GM19238 (cell line): ENCODE data around the gene GOLGA8S.
"Not testable (repeated sequence)": the region's sequence is repeated elsewhere in the genome, so short reads cannot be mapped to it uniquely, and the experiment has no call there.

Experiments
- DNase-seq: peaks from one replicate; pipeline ENCODE4 v3.0.0; 2011; ENCODE audit warnings: low spot score; ENCODE audit not compliant: insufficient read length

The GOLGA8S gene, protein sequence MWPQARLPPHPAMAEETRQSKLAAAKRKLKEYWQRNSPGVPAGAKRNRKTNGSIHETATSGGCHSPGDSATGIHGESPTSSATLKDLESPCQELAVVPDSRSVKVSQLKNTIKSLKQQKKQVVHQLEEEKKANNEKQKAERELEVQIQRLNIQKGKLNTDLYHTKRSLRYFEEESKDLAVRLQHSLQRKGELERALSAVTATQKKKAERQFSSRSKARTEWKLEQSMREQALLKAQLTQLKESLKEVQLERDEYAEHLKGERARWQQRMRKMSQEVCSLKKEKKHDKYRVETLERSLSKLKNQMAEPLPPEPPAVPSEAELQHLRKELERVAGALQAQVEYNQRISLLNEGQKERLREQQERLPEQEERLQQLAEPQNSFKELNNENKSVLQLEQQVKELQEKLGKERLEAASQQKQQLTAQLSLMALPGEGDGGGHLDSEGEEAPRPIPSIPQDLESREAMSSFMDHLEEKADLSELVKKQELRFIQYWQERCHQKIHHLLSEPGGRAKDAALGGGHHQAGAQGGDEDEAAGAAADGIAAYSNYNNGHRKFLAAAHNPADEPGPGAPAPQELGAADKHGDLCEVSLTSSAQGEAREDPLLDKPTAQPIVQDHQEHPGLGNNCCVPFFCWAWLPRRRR

DNA sequence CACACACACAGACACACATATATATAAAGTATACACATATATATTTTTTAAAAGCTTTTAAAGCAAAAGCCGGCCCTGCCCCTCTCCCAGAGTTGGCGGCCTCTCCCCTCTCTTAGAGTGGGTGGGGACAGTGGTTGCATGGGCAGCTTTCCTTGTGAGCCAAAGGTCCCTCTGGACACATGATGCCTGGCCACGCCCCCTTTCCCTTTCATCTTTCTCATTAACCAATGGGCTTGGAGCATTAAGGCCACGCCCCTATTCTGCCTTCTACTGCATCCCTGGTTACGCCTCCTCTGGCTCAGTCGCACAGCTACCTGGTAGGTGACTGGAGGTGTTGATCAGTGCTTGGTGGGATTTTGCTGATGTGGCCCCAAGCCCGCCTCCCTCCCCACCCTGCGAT lies at the start of gene GOLGA8S:
Gene GOLGA8S (plus strand): TSS at position 301 of the 400 bp plus-strand sequence. CDS start 62 bp downstream, at position 363.
- DNase-seq, result not testable (repeated sequence)

DNA sequence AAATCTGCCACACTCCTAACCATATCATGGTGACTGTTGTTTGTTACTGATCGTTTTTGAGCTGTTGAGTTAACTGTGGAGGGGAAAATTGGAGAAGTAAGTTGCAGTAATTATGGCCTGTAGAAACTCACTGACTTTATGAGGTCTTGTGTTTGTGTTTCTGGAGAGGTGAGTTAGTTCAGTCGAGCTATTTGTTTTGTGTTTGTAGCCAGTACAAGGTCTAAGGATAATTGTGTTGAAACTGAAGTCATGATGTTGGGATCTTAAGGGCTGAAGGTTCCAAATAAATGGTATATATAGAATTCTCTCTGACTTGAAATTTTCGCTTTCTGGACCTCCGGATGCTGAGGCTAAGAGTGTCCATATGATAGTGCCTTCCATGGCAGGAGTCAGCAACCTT lies 49.7 kb upstream of the GOLGA8S start:
- DNase-seq, result not testable (repeated sequence)

GRCh38 chr15:23305921-23306320 lies 48.6 kb upstream of the GOLGA8S start:
- not testable (repeated sequence) for DNase-seq

DNA sequence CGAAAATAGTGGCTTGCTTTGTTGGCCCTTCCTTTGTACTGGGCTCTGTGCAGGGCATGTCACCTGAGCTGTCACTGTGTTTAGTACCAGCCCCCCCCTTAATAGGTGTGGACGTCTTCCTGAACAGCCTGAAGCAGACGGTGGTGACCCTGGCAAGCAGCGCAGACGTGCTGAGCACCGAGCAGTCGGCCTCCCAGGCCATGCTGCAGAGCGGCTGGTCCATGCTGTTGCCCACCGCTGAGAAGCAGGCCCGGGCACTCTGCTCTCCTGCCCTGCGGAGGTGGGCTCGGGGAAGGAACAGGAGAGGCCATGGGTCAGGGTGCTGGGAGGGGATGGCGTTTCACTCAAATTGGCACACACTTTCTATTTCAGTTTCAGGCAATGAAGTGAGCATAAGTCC lies 43.3 kb upstream of the GOLGA8S start:
- DNase-seq, result not testable (repeated sequence)

DNA sequence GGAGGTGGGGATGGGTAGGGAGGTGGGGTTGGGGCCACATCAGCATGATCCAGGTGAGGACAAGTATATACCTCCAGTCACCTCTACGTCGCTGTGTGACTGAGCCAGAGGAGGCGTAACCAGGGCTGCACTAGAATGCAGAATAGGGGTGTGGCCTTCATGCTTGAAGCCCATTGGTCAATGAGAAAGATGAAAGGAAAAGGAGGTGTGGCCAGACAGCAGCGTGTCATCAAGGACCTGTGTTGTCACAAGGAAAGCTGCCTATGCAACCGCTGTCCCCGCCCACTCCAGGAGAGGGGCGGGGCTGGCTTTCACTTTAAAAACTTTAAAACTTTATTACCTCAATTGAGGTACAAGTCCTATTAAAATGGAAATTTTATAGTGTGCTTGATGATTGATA lies 20.5 kb upstream of the GOLGA8S start, which contains the start of gene GOLGA6L26:
Gene GOLGA6L26 (minus strand): TSS at position 101 of the 400 bp plus-strand sequence. CDS start 61 bp downstream, at position 40.
- DNase-seq, result not testable (repeated sequence)

GRCh38 chr15:23362622-23363021 lies 8.1 kb downstream of the GOLGA8S start:
- not testable (repeated sequence) for DNase-seq

DNA sequence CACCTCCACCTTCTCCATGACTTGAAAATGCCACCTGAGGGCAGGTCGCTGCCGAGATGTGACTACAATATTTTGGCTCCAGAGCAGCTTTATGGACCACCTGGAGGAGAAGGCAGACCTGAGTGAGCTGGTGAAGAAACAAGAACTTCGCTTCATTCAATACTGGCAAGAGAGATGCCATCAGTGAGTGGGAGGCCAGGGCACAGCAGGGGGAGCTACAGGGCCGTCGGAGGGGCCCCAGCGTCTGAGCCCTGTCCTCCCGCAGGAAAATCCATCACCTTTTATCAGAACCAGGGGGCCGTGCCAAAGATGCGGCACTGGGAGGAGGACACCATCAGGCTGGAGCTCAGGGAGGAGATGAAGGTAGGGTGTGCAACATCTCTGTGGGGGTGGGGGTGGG lies 9.7 kb downstream of the GOLGA8S start:
- DNase-seq, result not testable (repeated sequence)

DNA sequence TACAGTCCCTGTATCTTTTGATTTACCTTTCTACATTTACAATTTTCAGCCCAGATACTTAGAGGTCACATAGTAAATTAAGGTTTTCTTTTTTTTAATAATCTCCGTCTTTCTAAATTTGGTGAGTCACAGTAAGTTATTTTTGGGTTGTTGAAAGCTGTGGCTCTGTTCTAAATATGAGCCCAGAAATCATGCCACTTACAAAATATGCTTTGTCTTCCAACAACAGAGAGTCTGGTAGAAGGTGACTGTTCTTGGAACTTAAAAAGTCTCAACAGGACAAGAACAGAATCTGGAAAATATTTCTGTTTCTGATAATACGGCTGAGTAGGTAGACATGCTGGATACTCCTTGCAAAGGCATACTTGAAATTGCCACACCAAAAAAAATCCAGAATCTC lies 16.0 kb downstream of the GOLGA8S start:
- no peak for DNase-seq

GRCh38 chr15:23371134-23371533 lies 16.6 kb downstream of the GOLGA8S start:
- DNase-seq, result not testable (repeated sequence)

DNA sequence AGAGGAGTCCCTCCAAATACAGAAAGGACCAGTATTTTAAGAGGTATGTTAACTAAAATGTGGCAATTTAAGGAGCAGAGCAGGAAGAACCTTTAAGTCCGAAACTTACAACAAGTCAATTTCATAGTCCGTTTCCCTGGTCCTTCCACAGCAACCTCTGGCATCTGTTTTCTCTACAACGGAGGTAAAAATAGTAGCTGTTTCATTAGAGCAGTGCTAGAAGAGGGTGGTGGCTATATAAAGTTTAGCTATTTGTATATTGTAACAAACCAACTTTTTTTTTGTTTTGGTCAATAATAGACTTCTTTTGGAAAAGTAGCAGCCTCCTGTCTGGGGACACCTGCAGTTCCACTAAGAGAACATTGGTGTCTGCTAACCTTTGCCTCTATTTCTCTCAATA lies 17.3 kb downstream of the GOLGA8S start:
- DNase-seq, result not testable (repeated sequence)

DNA sequence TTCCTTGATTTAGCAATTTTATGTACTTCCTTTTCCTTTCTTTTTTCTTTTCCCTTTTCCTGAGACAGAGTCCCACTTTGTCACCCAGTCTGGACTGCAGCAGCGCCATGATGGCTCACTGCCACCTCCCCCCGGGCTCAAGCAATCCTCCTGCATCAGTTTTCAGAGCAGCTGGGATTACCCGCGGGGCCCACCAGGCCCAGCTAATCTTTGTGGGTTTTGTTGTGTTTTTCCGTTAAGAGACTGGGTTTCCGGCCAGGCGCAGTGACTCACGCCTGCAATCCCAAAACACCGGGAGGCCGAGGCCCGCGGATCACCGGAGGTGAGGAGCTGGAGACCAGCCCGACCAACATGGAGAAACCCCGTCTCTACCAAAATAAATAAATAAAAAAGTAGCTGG lies 17.7 kb downstream of the GOLGA8S start:
- DNase-seq, result no peak

DNA sequence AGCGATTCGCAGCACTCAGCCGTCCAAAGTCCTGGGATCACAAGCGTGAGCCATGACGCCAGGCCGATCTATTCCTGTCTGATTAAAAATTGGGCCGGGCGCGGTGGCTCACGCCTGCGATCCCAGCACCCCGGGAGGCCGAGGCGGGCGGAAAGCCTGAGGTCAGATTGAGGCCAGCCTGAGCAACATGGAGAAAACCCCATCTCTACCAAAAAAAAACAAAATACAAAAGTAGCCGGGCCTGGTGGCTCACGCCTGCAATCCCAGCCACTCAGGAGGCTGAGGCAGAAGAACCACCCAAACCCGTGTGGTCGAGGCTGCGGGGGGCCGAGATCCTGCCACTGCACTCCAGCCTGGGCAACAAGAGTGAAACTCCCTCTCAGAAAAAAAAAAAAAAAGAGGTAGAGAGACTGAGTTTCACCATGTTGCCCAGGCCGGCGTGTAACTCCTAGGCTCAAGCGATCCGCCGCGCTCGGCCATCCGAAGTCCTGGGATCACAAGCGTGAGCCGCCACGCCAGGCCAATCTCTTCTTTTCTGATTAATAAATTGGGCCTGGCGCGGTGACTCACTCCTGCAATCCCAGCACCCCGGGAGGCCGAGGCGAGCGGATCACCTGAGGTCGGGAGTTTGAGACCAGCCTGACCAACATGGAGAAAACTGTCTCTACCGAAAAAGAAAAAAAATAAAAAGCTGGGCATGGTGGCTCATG lies 18.5 kb downstream of the GOLGA8S start:
- not testable (repeated sequence) for DNase-seq

DNA sequence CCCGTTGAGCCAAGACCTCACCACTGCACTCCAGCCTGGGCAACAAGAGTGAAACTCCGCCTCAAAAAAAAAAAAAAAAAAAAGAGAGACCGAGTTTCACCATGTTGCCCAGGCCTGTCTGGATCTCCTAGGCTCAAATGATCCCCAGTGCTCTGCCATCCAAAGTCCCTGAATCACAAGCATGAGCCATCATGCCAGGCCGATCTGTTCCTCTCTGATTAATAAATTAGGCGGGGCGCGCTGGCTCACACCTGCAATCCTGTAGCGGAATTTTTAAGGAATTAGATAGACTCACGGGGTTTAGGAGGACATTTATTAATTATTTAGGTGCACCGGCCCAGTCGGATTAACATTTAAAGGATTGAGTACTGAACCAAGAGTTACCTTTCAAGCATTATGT lies 19.7 kb downstream of the GOLGA8S start:
- not testable (repeated sequence) for DNase-seq

- DNase-seq, result not testable (repeated sequence)
Observed at GRCh38 chr15:23378946-23379345, 24.4 kb downstream of the GOLGA8S start.

DNA sequence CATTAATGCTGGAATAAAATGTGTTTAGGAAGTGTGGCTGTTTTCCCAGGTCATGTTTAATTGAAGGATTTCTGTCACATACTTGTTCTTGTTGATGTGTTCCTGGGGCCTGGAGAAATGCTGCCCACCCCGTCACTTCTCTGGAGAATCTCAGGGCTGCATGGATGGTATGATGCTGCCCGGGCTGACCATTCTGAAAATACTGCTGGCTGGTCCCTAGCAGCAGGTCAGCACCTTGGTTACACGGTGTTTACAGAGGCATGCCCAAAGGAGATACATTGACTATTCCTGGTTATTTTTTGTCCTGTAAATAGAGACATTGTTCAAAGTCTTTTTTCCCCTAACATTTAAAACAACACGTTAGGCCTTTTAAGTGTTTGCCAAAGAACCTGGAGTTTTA lies 26.2 kb downstream of the GOLGA8S start:
- DNase-seq, result not testable (repeated sequence)

GRCh38 chr15:23381192-23381591 lies 26.6 kb downstream of the GOLGA8S start:
- not testable (repeated sequence) for DNase-seq

DNA sequence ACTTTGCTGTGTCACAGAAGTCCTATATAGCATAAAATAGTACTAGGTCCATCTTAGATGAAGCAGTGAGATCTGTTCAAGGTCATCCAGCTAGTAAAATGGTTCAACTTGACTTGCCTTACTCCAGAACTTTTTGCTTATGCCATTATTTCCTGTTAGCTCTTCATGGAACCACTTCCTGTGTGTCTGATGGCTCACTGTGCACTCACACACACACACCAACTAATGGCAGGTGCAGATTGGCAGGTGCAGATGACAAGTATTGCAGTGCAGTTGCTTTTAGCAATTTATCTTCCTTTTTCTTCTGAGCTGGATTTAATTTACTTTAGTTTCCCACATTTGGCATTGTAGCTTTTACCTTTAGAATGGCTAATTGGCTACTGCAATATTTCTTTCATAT lies 29.8 kb downstream of the GOLGA8S start:
- DNase-seq, result no peak

- DNase-seq, result no peak
Observed at GRCh38 chr15:23385886-23386430, 31.4 kb downstream of the GOLGA8S start.

DNA sequence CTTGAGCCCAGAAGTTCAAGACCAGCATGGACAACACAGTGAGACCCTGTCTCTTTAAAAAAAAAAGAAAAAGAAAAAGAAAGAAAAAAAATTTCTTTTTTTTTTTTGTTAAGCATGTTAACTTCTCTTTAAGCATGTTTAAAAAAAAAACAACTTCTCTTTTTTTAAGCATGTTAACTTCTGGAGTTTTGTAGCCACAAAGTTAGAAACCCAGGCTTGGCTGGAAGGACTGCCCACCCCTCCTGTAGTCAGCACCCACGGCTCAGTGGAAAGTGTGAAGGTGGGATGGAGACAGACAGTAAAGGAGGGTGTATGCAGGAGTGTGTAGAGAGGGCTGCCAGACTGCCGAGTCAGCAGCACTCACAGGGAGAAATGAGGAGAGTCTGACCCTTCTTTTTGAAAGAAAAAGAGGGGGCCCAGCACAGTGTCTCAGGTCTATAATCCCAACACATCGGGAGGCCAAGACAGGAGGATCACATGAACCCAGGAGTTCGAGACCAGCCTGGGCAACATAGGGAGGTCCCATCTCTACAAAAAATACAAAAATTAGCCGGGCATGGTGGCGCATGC lies 33.2 kb downstream of the GOLGA8S start:
- DNase-seq, result no peak

DNA sequence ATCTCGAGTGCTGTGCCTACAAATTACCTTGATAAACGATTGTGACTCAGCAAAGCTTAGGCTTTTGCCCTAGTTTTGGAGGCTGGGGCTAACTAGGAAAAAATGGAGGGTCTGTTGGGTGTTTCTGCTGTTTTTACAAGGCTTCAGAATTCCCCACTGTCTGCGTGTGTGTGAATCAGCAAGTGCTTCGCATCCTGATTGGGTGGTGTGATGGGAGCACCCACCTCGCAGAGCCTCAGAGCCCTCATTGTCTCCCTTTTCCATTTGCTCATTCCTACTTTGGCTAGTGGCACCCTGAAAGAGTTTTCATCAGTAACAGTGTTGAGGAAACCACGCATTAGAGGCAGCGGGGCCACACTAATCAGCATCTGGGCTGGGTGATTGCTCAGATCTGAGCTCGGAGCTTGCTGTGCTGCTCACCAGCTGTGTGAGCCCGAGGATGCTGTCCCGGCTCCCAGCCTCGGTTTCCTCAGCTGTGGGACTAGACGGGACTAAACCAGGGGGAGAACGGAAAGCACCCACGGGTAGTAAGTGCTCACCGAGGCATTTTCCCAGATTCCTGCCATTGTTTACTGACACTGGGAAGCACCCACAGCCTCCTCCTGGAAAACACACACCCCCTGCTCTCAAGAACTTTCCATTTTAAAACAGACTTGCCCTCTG lies 40.6 kb downstream of the GOLGA8S start:
- DNase-seq, result no peak

DNA sequence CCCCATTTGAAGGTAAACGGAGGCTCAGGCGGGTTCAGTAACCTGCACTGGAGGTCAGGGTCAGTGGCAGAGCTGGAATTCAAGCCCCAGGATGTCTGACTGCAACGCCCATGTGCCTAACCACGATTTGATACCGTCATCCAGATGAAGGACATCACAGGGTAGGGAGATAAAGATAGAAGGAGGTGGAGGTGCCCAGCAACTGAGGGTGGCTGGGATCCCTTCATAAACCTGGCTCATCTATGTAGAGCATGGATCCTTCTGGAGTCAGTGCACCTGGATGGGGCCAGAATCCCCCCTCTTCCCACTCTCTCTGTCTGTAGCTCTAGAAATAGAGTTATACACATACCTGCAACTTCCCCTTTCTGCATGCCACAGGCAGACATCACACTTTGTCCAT lies 41.3 kb downstream of the GOLGA8S start:
- DNase-seq, result no peak
